Osteoblast (primary cell): ENCODE results near the gene DICER1. TPM values are rescaled to one million over a fixed set of nuclear protein-coding genes. Genes with fewer than 3 reads are reported as not detected.

ENCODE experiments used
- DNase-seq: peaks from one replicate; pipeline ENCODE4 v3.0.0; 2011; ENCODE audit warnings: low spot score, mixed read lengths; ENCODE audit not compliant: insufficient read length; ENCODE audit errors: missing footprints
- H2AFZ ChIP-seq: 2 replicates; pipeline ENCODE4 v1.6.0; 2011; ENCODE audit warnings: mild to moderate bottlenecking, low read length
- H3K27ac ChIP-seq: 2 replicates; pipeline ENCODE4 v1.5.1; 2011; ENCODE audit warnings: mild to moderate bottlenecking, low read depth, low read length, moderate library complexity
- H3K27me3 ChIP-seq: 2 replicates; pipeline ENCODE4 v1.6.0; 2012; ENCODE audit warnings: mild to moderate bottlenecking, control low read depth, inconsistent platforms, low read length, moderate library complexity; ENCODE audit not compliant: insufficient read depth
- H3K36me3 ChIP-seq: 2 replicates; pipeline ENCODE4 v1.5.1; 2011; ENCODE audit warnings: mild to moderate bottlenecking, low read length, control low read depth, moderate library complexity; ENCODE audit not compliant: insufficient read depth
- H3K4me1 ChIP-seq: 2 replicates; pipeline ENCODE4 v1.5.1; 2011; ENCODE audit warnings: mild to moderate bottlenecking, low read length, control low read depth, moderate library complexity; ENCODE audit not compliant: insufficient read depth
- H3K4me2 ChIP-seq: 2 replicates; pipeline ENCODE4 v1.6.0; 2011; ENCODE audit warnings: mild to moderate bottlenecking, low read length; ENCODE audit not compliant: insufficient read depth
- H3K4me3 ChIP-seq: fragments of 200-600 bp; sonication (generic); 3 replicates; pipeline ENCODE4 v1.5.1; 2012; ENCODE audit warnings: mild to moderate bottlenecking, low read length, inconsistent platforms; ENCODE audit not compliant: insufficient read depth
- H3K79me2 ChIP-seq: 2 replicates; pipeline ENCODE4 v1.6.0; 2012; ENCODE audit warnings: mild to moderate bottlenecking, low read length, control low read depth, inconsistent platforms; ENCODE audit not compliant: insufficient read depth
- H3K9me3 ChIP-seq: 2 replicates; pipeline ENCODE4 v1.5.1; 2011; ENCODE audit warnings: low read depth, low read length, control low read depth
- H4K20me1 ChIP-seq: 2 replicates; pipeline ENCODE4 v1.6.0; 2012; ENCODE audit warnings: mild to moderate bottlenecking, low read length, control low read depth; ENCODE audit not compliant: insufficient read depth
- CTCF ChIP-seq: IDR thresholded peaks from 2 replicates; pipeline ENCODE4 v1.5.1; 2011; ENCODE audit warnings: mild to moderate bottlenecking, low read depth, low read length, moderate library complexity; ENCODE audit errors: extremely low read depth
- total RNA-seq: library from RNA; depleted of rRNA; stranded (reverse); fragments of >200 nt; gene quantifications from 2 replicates; pipeline ENCODE4 v1.2.3, GENCODE V29; 2012

The DICER1 gene
- total RNA-seq, 1 donor: 53.6 TPM

GRCh38 chr14:95130549-95130948, 26.8 kb downstream of the DICER1 start:
- Histone ChIP-seq H2AFZ (no peak overlapping the region), H3K36me3 (peaks cover 6% of the 10 kb centered on the region), H3K4me3 (no peak overlapping the region), H3K4me2 (no peak overlapping the region), H4K20me1 (peaks cover 6% of the 10 kb centered on the region), H3K9me3 (no peaks in the 10 kb centered on the region), H3K27ac (no peak overlapping the region), H3K27me3 (no peaks in the 10 kb centered on the region), H3K79me2 (peaks cover 50% of the 10 kb centered on the region), H3K4me1 (peaks cover 4% of the 10 kb centered on the region)
- DNase-seq: no peak
- no peak for TF ChIP-seq CTCF

GRCh38 chr14:95128140-95128539, 29.2 kb downstream of the DICER1 start:
- TF ChIP-seq CTCF: no peak

GRCh38 chr14:95127531-95127911, 29.8 kb downstream of the DICER1 start:
- Histone ChIP-seq H3K36me3 (peaks cover 22% of the 10 kb centered on the region), H3K4me2 (no peak overlapping the region), H3K9me3 (no peaks in the 10 kb centered on the region), H3K4me3 (no peak overlapping the region), H3K4me1 (no peaks in the 10 kb centered on the region), H4K20me1 (no peaks in the 10 kb centered on the region), H3K27me3 (no peaks in the 10 kb centered on the region), H2AFZ (no peak overlapping the region), H3K79me2 (peaks cover 29% of the 10 kb centered on the region), H3K27ac (no peak overlapping the region)
- no peak for TF ChIP-seq CTCF
- DNase-seq: no peak

More at GRCh38 chr14:95128140-95128539, 29.2 kb downstream of the DICER1 start:
- Histone ChIP-seq H3K27me3 (no peaks in the 10 kb centered on the region), H3K4me1 (peaks cover under 1% of the 10 kb centered on the region), H2AFZ (no peak overlapping the region), H3K27ac (no peak overlapping the region), H3K9me3 (no peaks in the 10 kb centered on the region), H4K20me1 (peaks cover 1% of the 10 kb centered on the region), H3K4me3 (no peak overlapping the region), H3K4me2 (no peak overlapping the region), H3K36me3 (peaks cover 22% of the 10 kb centered on the region), H3K79me2 (peaks cover 34% of the 10 kb centered on the region)
- no peak for DNase-seq

GRCh38 chr14:95126906-95127530, 30.3 kb downstream of the DICER1 start:
- no peak overlapping the region for H3K27ac ChIP-seq
- DNase-seq: no peak
- H3K27me3 ChIP-seq: no peaks in the 10 kb centered on the region
- no peak overlapping the region for H3K4me3 ChIP-seq
- H3K4me2 ChIP-seq: no peak overlapping the region
- no peak for TF ChIP-seq CTCF
- H4K20me1 ChIP-seq: no peaks in the 10 kb centered on the region
- H3K9me3 ChIP-seq: no peaks in the 10 kb centered on the region
- H3K79me2 ChIP-seq: peaks cover 31% of the 10 kb centered on the region
- H3K36me3 ChIP-seq: peaks cover 22% of the 10 kb centered on the region
- no peaks in the 10 kb centered on the region for H3K4me1 ChIP-seq
- H2AFZ ChIP-seq: no peak overlapping the region
